ENCODE measurements around the gene FPR2. TPM values are rescaled to one million over a fixed set of nuclear protein-coding genes. Genes with fewer than 3 reads are reported as not detected.
"Not testable (repeated sequence)": the region's sequence is repeated elsewhere in the genome, so short reads cannot be mapped to it uniquely, and the experiment has no call there.

The FPR2 gene
- total RNA-seq, 2 experiments from 2014 or later: not detected

- H3K4me1 ChIP-seq (ENCODE audit: insufficient read depth, low read length, poor library complexity, severe bottlenecking): no peaks in the 10 kb centered on the region
- no peak overlapping the region for H3K4me3 ChIP-seq (ENCODE audit: low read depth, low read length, poor library complexity, severe bottlenecking)
- CTCF ChIA-PET (ENCODE audit: unreplicated experiment): no interaction called here
- no peaks in the 10 kb centered on the region for H3K36me3 ChIP-seq (ENCODE audit: insufficient read depth, low read length)
- H4K20me1 ChIP-seq (ENCODE audit: insufficient read depth, low read length): no peaks in the 10 kb centered on the region
- POLR2A ChIA-PET: no interaction called here
- no peaks in the 10 kb centered on the region for H3K9me3 ChIP-seq (ENCODE audit: low read length)
- no peaks in the 10 kb centered on the region for H3K79me2 ChIP-seq (ENCODE audit: insufficient read depth, low read depth, low read length)
- TF ChIP-seq CTCF (conservative IDR thresholded peaks at IDR 0.05; ENCODE audit: low read length) (no peak), EZH2phosphoT487 (IDR thresholded peaks at IDR 0.05; ENCODE audit: borderline replicate concordance, low read depth, low read length) (no peak)
- intact Hi-C loops (cut with micrococcal nuclease; ENCODE audit: unreplicated experiment): no loop called here
- no TSS peak for BruUV-seq (replicated peaks)
- H3K9me2 ChIP-seq (ENCODE audit: insufficient read depth, low read length): no peaks in the 10 kb centered on the region
- no peak overlapping the region for H3K27ac ChIP-seq (ENCODE audit: low read depth, low read length, poor library complexity, severe bottlenecking)
- no peak overlapping the region for H3K4me2 ChIP-seq (ENCODE audit: low read length)
- DNase-seq (ENCODE audit: low spot score): no peak
- H2AFZ ChIP-seq (ENCODE audit: low read length): no peak overlapping the region
These were observed 42.5 kb downstream of the FPR2 start for GRCh38 chr19:51803519-51803918.

DNA sequence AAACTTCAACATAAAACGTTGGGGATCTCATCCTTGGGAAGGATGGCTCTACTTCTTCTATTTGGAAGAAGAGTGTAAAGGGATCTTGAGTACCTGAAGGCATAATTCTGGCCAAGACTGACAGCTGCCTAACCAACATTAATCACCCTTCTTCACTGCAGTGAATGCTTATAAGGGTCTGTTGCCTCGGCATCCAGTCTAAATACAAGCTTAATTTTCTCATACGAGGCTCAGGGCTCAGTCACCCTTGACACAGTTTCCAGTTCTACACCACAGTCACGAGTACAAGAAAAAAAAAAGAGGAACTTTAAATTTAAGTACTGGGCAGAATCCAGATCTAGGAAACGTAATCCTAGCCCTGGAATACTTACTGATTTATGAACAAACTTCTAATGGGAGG lies 43.0 kb downstream of the FPR2 start:
- Histone ChIP-seq H3K9me3 (ENCODE audit: low read length) (no peaks in the 10 kb centered on the region), H3K27ac (ENCODE audit: low read depth, low read length, poor library complexity, severe bottlenecking) (no peak overlapping the region), H4K20me1 (ENCODE audit: insufficient read depth, low read length) (no peaks in the 10 kb centered on the region), H3K79me2 (ENCODE audit: insufficient read depth, low read depth, low read length) (no peaks in the 10 kb centered on the region), H3K4me3 (ENCODE audit: low read depth, low read length, poor library complexity, severe bottlenecking) (no peak overlapping the region), H3K9me2 (ENCODE audit: insufficient read depth, low read length) (no peaks in the 10 kb centered on the region), H3K4me2 (ENCODE audit: low read length) (no peak overlapping the region), H2AFZ (ENCODE audit: low read length) (no peak overlapping the region), H3K4me1 (ENCODE audit: insufficient read depth, low read length, poor library complexity, severe bottlenecking) (no peaks in the 10 kb centered on the region), H3K36me3 (ENCODE audit: insufficient read depth, low read length) (no peaks in the 10 kb centered on the region)
- intact Hi-C loops (cut with micrococcal nuclease; ENCODE audit: unreplicated experiment): no loop called here
- no TSS peak for BruUV-seq (replicated peaks)
- POLR2A ChIA-PET: no interaction called here
- no peak for DNase-seq (ENCODE audit: low spot score)
- TF ChIP-seq CTCF (conservative IDR thresholded peaks at IDR 0.05; ENCODE audit: low read length) (no peak), EZH2phosphoT487 (IDR thresholded peaks at IDR 0.05; ENCODE audit: borderline replicate concordance, low read depth, low read length) (no peak)
- CTCF ChIA-PET (ENCODE audit: unreplicated experiment): no interaction called here

- H3K9me2 ChIP-seq (ENCODE audit: insufficient read depth, low read length); H2AFZ ChIP-seq (ENCODE audit: low read length); H3K4me1 ChIP-seq (ENCODE audit: insufficient read depth, low read length, poor library complexity, severe bottlenecking); H3K4me2 ChIP-seq (ENCODE audit: low read length); POLR2A ChIA-PET; H3K36me3 ChIP-seq (ENCODE audit: insufficient read depth, low read length); DNase-seq (ENCODE audit: low spot score); H3K79me2 ChIP-seq (ENCODE audit: insufficient read depth, low read depth, low read length); H3K27ac ChIP-seq (ENCODE audit: low read depth, low read length, poor library complexity, severe bottlenecking); BruUV-seq (replicated peaks); CTCF ChIA-PET (ENCODE audit: unreplicated experiment); H3K4me3 ChIP-seq (ENCODE audit: low read depth, low read length, poor library complexity, severe bottlenecking); H4K20me1 ChIP-seq (ENCODE audit: insufficient read depth, low read length); intact Hi-C loops (cut with micrococcal nuclease; ENCODE audit: unreplicated experiment); H3K9me3 ChIP-seq (ENCODE audit: low read length): not testable (repeated sequence)
These were observed 43.8 kb downstream of the FPR2 start for GRCh38 chr19:51804789-51805188.

DNA sequence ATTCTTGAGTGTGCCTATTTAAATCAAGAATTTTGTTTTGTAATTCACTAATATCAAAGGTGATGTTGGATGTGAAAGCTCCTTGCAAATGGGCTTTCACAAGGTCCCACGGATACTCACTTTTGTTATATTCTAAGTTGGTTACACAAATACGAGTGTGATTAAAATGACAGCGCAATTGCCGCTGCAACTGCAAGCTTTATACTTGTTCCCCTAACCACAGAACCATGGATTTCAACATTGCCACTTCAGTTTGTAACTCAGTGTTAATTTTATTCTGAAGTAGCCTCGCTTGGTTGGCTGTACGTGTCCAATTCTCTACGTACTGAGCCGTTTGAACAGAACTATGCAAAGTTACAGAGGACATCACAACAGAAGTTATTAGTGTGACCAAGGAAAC lies 44.4 kb downstream of the FPR2 start:
- H4K20me1 ChIP-seq (ENCODE audit: insufficient read depth, low read length); H3K27ac ChIP-seq (ENCODE audit: low read depth, low read length, poor library complexity, severe bottlenecking); H3K9me2 ChIP-seq (ENCODE audit: insufficient read depth, low read length); BruUV-seq (replicated peaks); H3K79me2 ChIP-seq (ENCODE audit: insufficient read depth, low read depth, low read length); intact Hi-C loops (cut with micrococcal nuclease; ENCODE audit: unreplicated experiment); H3K4me2 ChIP-seq (ENCODE audit: low read length); H3K4me3 ChIP-seq (ENCODE audit: low read depth, low read length, poor library complexity, severe bottlenecking); DNase-seq (ENCODE audit: low spot score); CTCF ChIA-PET (ENCODE audit: unreplicated experiment); H3K36me3 ChIP-seq (ENCODE audit: insufficient read depth, low read length); POLR2A ChIA-PET; H2AFZ ChIP-seq (ENCODE audit: low read length); H3K9me3 ChIP-seq (ENCODE audit: low read length); H3K4me1 ChIP-seq (ENCODE audit: insufficient read depth, low read length, poor library complexity, severe bottlenecking): not testable (repeated sequence)

GRCh38 chr19:51806571-51806970 lies 45.6 kb downstream of the FPR2 start:
- intact Hi-C loops (cut with micrococcal nuclease; ENCODE audit: unreplicated experiment); H2AFZ ChIP-seq (ENCODE audit: low read length); H3K36me3 ChIP-seq (ENCODE audit: insufficient read depth, low read length); POLR2A ChIA-PET; H3K4me2 ChIP-seq (ENCODE audit: low read length); H3K9me3 ChIP-seq (ENCODE audit: low read length); DNase-seq (ENCODE audit: low spot score); H3K27ac ChIP-seq (ENCODE audit: low read depth, low read length, poor library complexity, severe bottlenecking); BruUV-seq (replicated peaks); H3K4me3 ChIP-seq (ENCODE audit: low read depth, low read length, poor library complexity, severe bottlenecking); H3K9me2 ChIP-seq (ENCODE audit: insufficient read depth, low read length); H3K79me2 ChIP-seq (ENCODE audit: insufficient read depth, low read depth, low read length); H3K4me1 ChIP-seq (ENCODE audit: insufficient read depth, low read length, poor library complexity, severe bottlenecking); CTCF ChIA-PET (ENCODE audit: unreplicated experiment); H4K20me1 ChIP-seq (ENCODE audit: insufficient read depth, low read length): not testable (repeated sequence)
